A673 (cell line): ENCODE results near the gene UAP1L1.

Experiments
- CTCF ChIP-seq: fragments of 300-800, 200-600 bp; sonication (generic); conservative IDR thresholded peaks from 2 replicates; pipeline ENCODE4 v1.5.1; 2017; ENCODE audit warnings: low read depth, mild to moderate bottlenecking, antibody characterized with exemption, low read length, moderate library complexity, mixed read lengths
- EZH2 ChIP-seq: fragments of 200-600 bp; sonication (generic); IDR thresholded peaks from 2 replicates; pipeline ENCODE4 v1.6.1; 2017; ENCODE audit warnings: borderline replicate concordance, low read depth, mild to moderate bottlenecking, mixed read lengths, antibody characterized with exemption, low read length; ENCODE audit not compliant: poor library complexity, severe bottlenecking

GRCh38 chr9:137107312-137107921 lies 30.1 kb downstream of the UAP1L1 start:
- TF ChIP-seq CTCF (no peak), EZH2 (no peak)
